ENCODE measurements around the gene BLID.

Gene BLID

GRCh38 chr11:122115524-122116379, at the start of gene BLID:
Gene BLID (minus strand): TSS chr11:122116215. CDS start chr11:122115922, 293 bp downstream.
- Mint-ChIP-seq H3K36me3 (ENCODE audit: low read depth) (no peaks in the 10 kb centered on the region), H3K9me3 (no peaks in the 10 kb centered on the region), H3K4me1 (ENCODE audit: low read depth) (no peaks in the 10 kb centered on the region), H3K27ac (no peak within 1 kb of the TSS), H3K27me3 (ENCODE audit: low read depth) (peaks cover 6% of the 10 kb centered on the region), H3K4me3 (no peak within 1 kb of the TSS)

GRCh38 chr11:122163053-122163819, 47.2 kb upstream of the BLID start:
- no peak overlapping the region for H3K4me3 Mint-ChIP-seq
- no peak overlapping the region for H3K27ac Mint-ChIP-seq
- no peaks in the 10 kb centered on the region for H3K9me3 Mint-ChIP-seq
- no peaks in the 10 kb centered on the region for H3K4me1 Mint-ChIP-seq (ENCODE audit: low read depth)
- peaks cover 9% of the 10 kb centered on the region for H3K27me3 Mint-ChIP-seq (ENCODE audit: low read depth)
- H3K36me3 Mint-ChIP-seq (ENCODE audit: low read depth): no peaks in the 10 kb centered on the region

GRCh38 chr11:122162095-122162494, 46.1 kb upstream of the BLID start:
- Mint-ChIP-seq H3K27me3 (ENCODE audit: low read depth) (peaks cover 16% of the 10 kb centered on the region), H3K4me3 (no peak overlapping the region), H3K27ac (no peak overlapping the region), H3K9me3 (no peaks in the 10 kb centered on the region), H3K4me1 (ENCODE audit: low read depth) (peaks cover 6% of the 10 kb centered on the region), H3K36me3 (ENCODE audit: low read depth) (no peaks in the 10 kb centered on the region)

- peaks cover 16% of the 10 kb centered on the region for H3K27me3 Mint-ChIP-seq (ENCODE audit: low read depth)
- H3K27ac Mint-ChIP-seq: no peak overlapping the region
- peaks cover 9% of the 10 kb centered on the region for H3K4me1 Mint-ChIP-seq (ENCODE audit: low read depth)
- H3K36me3 Mint-ChIP-seq (ENCODE audit: low read depth): no peaks in the 10 kb centered on the region
- no peaks in the 10 kb centered on the region for H3K9me3 Mint-ChIP-seq
- no peak overlapping the region for H3K4me3 Mint-ChIP-seq
Observed at GRCh38 chr11:122160841-122161590, 45.0 kb upstream of the BLID start.

GRCh38 chr11:122159861-122160260, 43.8 kb upstream of the BLID start:
- H3K9me3 Mint-ChIP-seq: no peaks in the 10 kb centered on the region
- no peak overlapping the region for H3K27ac Mint-ChIP-seq
- peaks cover 16% of the 10 kb centered on the region for H3K27me3 Mint-ChIP-seq (ENCODE audit: low read depth)
- peaks cover 9% of the 10 kb centered on the region for H3K4me1 Mint-ChIP-seq (ENCODE audit: low read depth)
- H3K4me3 Mint-ChIP-seq: no peak overlapping the region
- H3K36me3 Mint-ChIP-seq (ENCODE audit: low read depth): no peaks in the 10 kb centered on the region

GRCh38 chr11:122159173-122159721, 43.2 kb upstream of the BLID start:
- peaks cover 16% of the 10 kb centered on the region for H3K27me3 Mint-ChIP-seq (ENCODE audit: low read depth)
- H3K4me3 Mint-ChIP-seq: no peak overlapping the region
- H3K4me1 Mint-ChIP-seq (ENCODE audit: low read depth): peaks cover 9% of the 10 kb centered on the region
- H3K27ac Mint-ChIP-seq: no peak overlapping the region
- no peaks in the 10 kb centered on the region for H3K36me3 Mint-ChIP-seq (ENCODE audit: low read depth)
- H3K9me3 Mint-ChIP-seq: no peaks in the 10 kb centered on the region

- Mint-ChIP-seq H3K4me3 (no peak overlapping the region), H3K4me1 (ENCODE audit: low read depth) (peaks cover 9% of the 10 kb centered on the region), H3K36me3 (ENCODE audit: low read depth) (no peaks in the 10 kb centered on the region), H3K27me3 (ENCODE audit: low read depth) (peaks cover 16% of the 10 kb centered on the region), H3K27ac (no peak overlapping the region), H3K9me3 (no peaks in the 10 kb centered on the region)
Observed at GRCh38 chr11:122158171-122158570, 42.2 kb upstream of the BLID start.

- no peak overlapping the region for H3K27ac Mint-ChIP-seq
- H3K4me1 Mint-ChIP-seq (ENCODE audit: low read depth): peaks cover 9% of the 10 kb centered on the region
- H3K4me3 Mint-ChIP-seq: peak overlapping the region; percentile 47
- no peaks in the 10 kb centered on the region for H3K36me3 Mint-ChIP-seq (ENCODE audit: low read depth)
- H3K9me3 Mint-ChIP-seq: no peaks in the 10 kb centered on the region
- peaks cover 16% of the 10 kb centered on the region for H3K27me3 Mint-ChIP-seq (ENCODE audit: low read depth)
Observed at GRCh38 chr11:122157653-122158161, 41.7 kb upstream of the BLID start.

- H3K9me3 Mint-ChIP-seq: no peaks in the 10 kb centered on the region
- H3K4me3 Mint-ChIP-seq: peak overlapping the region; percentile 47
- H3K27ac Mint-ChIP-seq: no peak overlapping the region
- H3K4me1 Mint-ChIP-seq (ENCODE audit: low read depth): peaks cover 9% of the 10 kb centered on the region
- no peaks in the 10 kb centered on the region for H3K36me3 Mint-ChIP-seq (ENCODE audit: low read depth)
- peaks cover 16% of the 10 kb centered on the region for H3K27me3 Mint-ChIP-seq (ENCODE audit: low read depth)
Observed at GRCh38 chr11:122156940-122157382, 40.9 kb upstream of the BLID start.

- H3K4me3 Mint-ChIP-seq: no peak overlapping the region
- H3K27ac Mint-ChIP-seq: no peak overlapping the region
- no peaks in the 10 kb centered on the region for H3K36me3 Mint-ChIP-seq (ENCODE audit: low read depth)
Observed at GRCh38 chr11:122155765-122156527, 39.9 kb upstream of the BLID start.

GRCh38 chr11:122154994-122155393, 39.0 kb upstream of the BLID start:
- peaks cover 9% of the 10 kb centered on the region for H3K4me1 Mint-ChIP-seq (ENCODE audit: low read depth)
- no peaks in the 10 kb centered on the region for H3K9me3 Mint-ChIP-seq
- no peaks in the 10 kb centered on the region for H3K36me3 Mint-ChIP-seq (ENCODE audit: low read depth)
- H3K27me3 Mint-ChIP-seq (ENCODE audit: low read depth): peaks cover 16% of the 10 kb centered on the region
- no peak overlapping the region for H3K27ac Mint-ChIP-seq
- H3K4me3 Mint-ChIP-seq: no peak overlapping the region

More at GRCh38 chr11:122155765-122156527, 39.9 kb upstream of the BLID start:
- H3K4me1 Mint-ChIP-seq (ENCODE audit: low read depth): peaks cover 9% of the 10 kb centered on the region
- no peaks in the 10 kb centered on the region for H3K9me3 Mint-ChIP-seq
- peaks cover 16% of the 10 kb centered on the region for H3K27me3 Mint-ChIP-seq (ENCODE audit: low read depth)

GRCh38 chr11:122154227-122154626, 38.2 kb upstream of the BLID start:
- Mint-ChIP-seq H3K9me3 (no peaks in the 10 kb centered on the region), H3K27me3 (ENCODE audit: low read depth) (peaks cover 16% of the 10 kb centered on the region), H3K4me3 (no peak overlapping the region), H3K36me3 (ENCODE audit: low read depth) (no peaks in the 10 kb centered on the region), H3K27ac (no peak overlapping the region), H3K4me1 (ENCODE audit: low read depth) (peaks cover 9% of the 10 kb centered on the region)

GRCh38 chr11:122153746-122154145, 37.7 kb upstream of the BLID start:
- peaks cover 13% of the 10 kb centered on the region for H3K27me3 Mint-ChIP-seq (ENCODE audit: low read depth)
- no peak overlapping the region for H3K27ac Mint-ChIP-seq
- H3K36me3 Mint-ChIP-seq (ENCODE audit: low read depth): no peaks in the 10 kb centered on the region
- H3K9me3 Mint-ChIP-seq: no peaks in the 10 kb centered on the region
- H3K4me3 Mint-ChIP-seq: no peak overlapping the region
- H3K4me1 Mint-ChIP-seq (ENCODE audit: low read depth): peaks cover 9% of the 10 kb centered on the region

All from T-helper 1 cell treated with Interleukin-12 subunit alpha and Interleukin-12 subunit beta and Interleukin-4 antibody, amounts not matched to agents 30 μg/mL and 1 μg/mL, for 36 hours (primary cell).